ENCODE data around the gene PTP4A2. TPM values are rescaled to one million over a fixed set of nuclear protein-coding genes. Genes with fewer than 3 reads are reported as not detected.

The PTP4A2 gene
- total RNA-seq, 4 donors from 2014 or later: 276 to 567 (median 333) TPM

DNA sequence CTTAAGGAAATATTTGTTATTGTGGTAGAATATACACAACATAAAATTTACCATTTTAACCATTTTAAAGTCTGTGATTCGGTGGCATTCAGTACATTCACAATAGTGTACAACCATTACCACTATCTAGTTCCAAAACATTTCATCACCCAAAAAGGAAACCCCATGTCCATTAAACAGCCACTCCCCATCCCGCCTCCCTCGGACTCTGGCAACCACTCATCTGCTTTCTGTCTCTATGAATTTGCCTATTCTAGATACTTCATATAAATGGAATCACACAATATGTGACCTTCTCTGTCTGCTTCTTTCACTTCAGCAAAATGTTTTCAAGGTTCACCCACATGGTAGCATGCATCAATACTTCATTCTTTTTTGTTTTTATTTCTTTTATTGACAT lies 51.3 kb downstream of the PTP4A2 start:
- Histone ChIP-seq H3K4me1 (no peaks in the 10 kb centered on the region), H3K27ac (no peak overlapping the region), H3K4me3 (no peak overlapping the region), H3K9me3 (no peaks in the 10 kb centered on the region), H3K36me3 (no peaks in the 10 kb centered on the region), H3K27me3 (no peaks in the 10 kb centered on the region)
- TF ChIP-seq POLR2A (IDR thresholded peaks at IDR 0.05): no peak
- no peak for TF ChIP-seq CTCF (IDR thresholded peaks at IDR 0.05)
- no peak for DNase-seq
- intact Hi-C loops (cut with DNase I; ENCODE audit: low total_unique reads): no loop called here

GRCh38 chr1:31885851-31886250 lies 52.3 kb downstream of the PTP4A2 start:
- Histone ChIP-seq H3K27me3 (no peaks in the 10 kb centered on the region), H3K9me3 (no peaks in the 10 kb centered on the region), H3K4me3 (no peak overlapping the region), H3K4me1 (no peaks in the 10 kb centered on the region), H3K27ac (no peak overlapping the region), H3K36me3 (no peaks in the 10 kb centered on the region)
- no peak for DNase-seq
- intact Hi-C loops (cut with DNase I; ENCODE audit: low total_unique reads): no loop called here
- no peak for TF ChIP-seq CTCF (IDR thresholded peaks at IDR 0.05)
- no peak for TF ChIP-seq POLR2A (IDR thresholded peaks at IDR 0.05)

DNA sequence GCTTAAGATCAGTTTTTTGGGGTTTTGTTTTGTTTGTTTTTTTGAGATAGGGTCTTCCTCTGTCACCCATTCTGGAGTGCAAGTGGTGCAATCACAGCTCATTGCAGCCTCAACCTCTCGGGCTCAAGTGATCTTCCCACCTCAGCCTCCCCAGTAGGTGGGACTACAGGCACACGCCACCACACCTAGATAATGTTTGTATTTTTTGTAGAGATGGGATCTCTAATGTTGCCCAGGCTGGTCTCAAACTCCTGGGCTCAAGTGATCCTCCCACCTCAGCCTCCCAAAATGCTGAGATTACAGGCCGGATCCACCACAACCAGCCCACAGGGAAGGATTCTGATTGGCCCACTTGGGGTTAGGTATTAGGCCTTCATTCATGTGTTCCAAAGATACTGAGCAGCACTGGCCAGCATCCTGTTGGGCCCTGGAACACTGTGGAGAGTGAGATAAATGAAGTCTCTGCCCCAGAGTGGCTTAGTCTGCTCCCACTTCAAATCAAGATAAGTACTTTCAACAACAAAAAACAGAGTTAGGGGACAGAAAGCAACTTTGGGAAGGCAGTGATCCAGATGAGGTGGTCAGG lies 54.7 kb downstream of the PTP4A2 start:
- TF ChIP-seq CTCF (IDR thresholded peaks at IDR 0.05) (no peak), POLR2A (IDR thresholded peaks at IDR 0.05) (no peak)

DNA sequence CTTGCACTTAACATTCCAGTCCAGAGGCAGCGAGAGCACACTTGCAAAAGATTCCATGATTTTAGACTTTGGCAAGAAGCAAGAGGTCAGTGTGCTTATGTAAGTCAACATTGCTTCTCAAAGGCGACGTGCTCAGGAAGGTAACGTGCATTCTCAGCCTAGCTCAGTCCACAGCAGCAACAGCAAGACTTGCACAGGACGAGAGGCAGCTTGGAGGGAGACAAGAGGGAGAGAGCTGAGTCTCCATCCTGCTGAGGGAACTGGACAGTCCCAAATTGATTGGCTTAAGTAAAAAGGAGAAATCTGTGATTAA lies 56.5 kb downstream of the PTP4A2 start:
- Histone ChIP-seq H3K4me1 (no peaks in the 10 kb centered on the region), H3K36me3 (no peaks in the 10 kb centered on the region), H3K27me3 (no peaks in the 10 kb centered on the region), H3K9me3 (no peaks in the 10 kb centered on the region), H3K27ac (no peak overlapping the region), H3K4me3 (no peak overlapping the region)
- intact Hi-C loops (cut with DNase I; ENCODE audit: low total_unique reads): no loop called here
- DNase-seq: no peak
- TF ChIP-seq POLR2A (IDR thresholded peaks at IDR 0.05): no peak
- TF ChIP-seq CTCF (IDR thresholded peaks at IDR 0.05): no peak

More for the DNA sequence above, 54.7 kb downstream of the PTP4A2 start:
- no peak for DNase-seq
- Histone ChIP-seq H3K27me3 (no peaks in the 10 kb centered on the region), H3K27ac (no peak overlapping the region), H3K4me3 (no peak overlapping the region), H3K4me1 (no peaks in the 10 kb centered on the region), H3K9me3 (no peaks in the 10 kb centered on the region), H3K36me3 (no peaks in the 10 kb centered on the region)
- intact Hi-C loops (cut with DNase I; ENCODE audit: low total_unique reads): no loop called here

GRCh38 chr1:31880957-31881687 lies 57.0 kb downstream of the PTP4A2 start:
- H3K4me1 ChIP-seq: no peaks in the 10 kb centered on the region
- H3K9me3 ChIP-seq: no peaks in the 10 kb centered on the region
- no peak overlapping the region for H3K4me3 ChIP-seq
- no peaks in the 10 kb centered on the region for H3K36me3 ChIP-seq
- TF ChIP-seq POLR2A (IDR thresholded peaks at IDR 0.05) (no peak), CTCF (IDR thresholded peaks at IDR 0.05) (no peak)
- DNase-seq: no peak
- no peak overlapping the region for H3K27ac ChIP-seq
- H3K27me3 ChIP-seq: no peaks in the 10 kb centered on the region
- intact Hi-C loops (cut with DNase I; ENCODE audit: low total_unique reads): no loop called here

All from uterus (tissue), 4 donors.